BE2C (cell line): ENCODE measurements around the gene KRTAP5-6. TPM values are rescaled to one million over a fixed set of nuclear protein-coding genes. Genes with fewer than 3 reads are reported as not detected.

Experiments used
- DNase-seq: peaks from one replicate; pipeline ENCODE4 v3.0.0-alpha.2; 2020
- H3K27me3 ChIP-seq: fragments of 250-450 bp; sonication (Bioruptor Pico); 2 replicates; pipeline ENCODE4 v1.5.1; 2020; ENCODE audit warnings: mild to moderate bottlenecking
- H3K36me3 ChIP-seq: fragments of 250-450 bp; sonication (Bioruptor Pico); 2 replicates; pipeline ENCODE4 v1.5.1; 2020; ENCODE audit warnings: mild to moderate bottlenecking
- H3K4me1 ChIP-seq: fragments of 250-450 bp; sonication (Bioruptor Pico); 2 replicates; pipeline ENCODE4 v1.5.1; 2020
- H3K4me3 ChIP-seq: 2 replicates; pipeline ENCODE4 v1.5.1; 2011; ENCODE audit warnings: low read depth, low read length
- H3K9me3 ChIP-seq: fragments of 250-450 bp; sonication (Bioruptor Pico); 2 replicates; pipeline ENCODE4 v1.5.1; 2020
- CTCF ChIP-seq: IDR thresholded peaks from 2 replicates; pipeline ENCODE4 v1.5.1; 2012; ENCODE audit warnings: mild to moderate bottlenecking, low read depth, low read length
- polyA plus RNA-seq: library from polyadenylated mRNA; unstranded; fragments of >200 nt; gene quantifications from one replicate; pipeline ENCODE4 v1.2.1, GENCODE V29; 2012; ENCODE audit warnings: low read depth, missing spikeins; ENCODE audit not compliant: insufficient read length, insufficient read depth

The KRTAP5-6 gene
- not detected for polyA plus RNA-seq

DNA sequence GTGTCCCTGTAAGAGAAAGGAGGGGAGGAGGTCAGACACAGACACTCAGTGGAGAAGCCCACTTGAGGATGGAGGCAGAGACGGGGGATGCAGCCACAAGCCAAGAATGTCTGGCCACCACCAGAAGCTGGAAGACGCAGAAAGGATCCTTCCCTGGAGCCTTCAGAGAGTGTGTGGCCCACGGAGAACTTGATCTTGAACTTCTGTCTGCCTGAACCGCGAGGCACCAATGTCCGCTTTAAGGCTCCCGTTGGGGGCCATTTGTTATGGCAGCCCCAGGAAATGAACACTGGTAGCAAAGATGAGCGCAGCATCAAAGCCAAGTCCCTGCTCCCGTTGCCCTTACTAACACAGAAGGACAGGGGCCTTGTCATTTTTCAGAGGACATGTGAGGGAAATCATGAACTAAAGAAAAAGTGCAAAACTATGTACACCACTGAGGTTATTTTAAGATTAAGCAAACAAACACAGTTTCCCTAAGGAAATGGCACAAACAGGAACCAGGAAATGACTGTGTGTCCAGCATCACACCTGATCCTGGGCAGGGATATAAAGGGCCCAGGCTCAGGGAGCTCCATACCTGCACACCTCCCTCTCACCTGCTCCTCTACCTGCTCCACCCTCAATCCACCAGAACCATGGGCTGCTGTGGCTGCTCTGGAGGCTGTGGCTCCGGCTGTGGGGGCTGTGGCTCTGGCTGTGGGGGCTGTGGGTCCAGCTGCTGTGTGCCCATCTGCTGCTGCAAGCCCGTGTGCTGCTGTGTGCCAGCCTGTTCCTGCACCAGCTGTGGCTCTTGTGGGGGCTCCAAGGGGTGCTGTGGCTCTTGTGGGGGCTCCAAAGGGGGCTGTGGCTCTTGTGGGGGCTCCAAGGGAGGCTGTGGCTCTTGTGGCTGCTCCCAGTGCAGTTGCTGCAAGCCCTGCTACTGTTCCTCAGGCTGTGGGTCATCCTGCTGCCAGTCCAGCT, at the start of gene KRTAP5-6:
Gene KRTAP5-6, plus strand, starts transcription at position 588 of the 963 bp plus-strand sequence. Its CDS starts 51 bp downstream, at position 639.
- DNase-seq = no peak
- no peaks in the 10 kb centered on the region for H3K36me3 ChIP-seq
- H3K4me1 ChIP-seq = 0 out of 2 replicates have a peak, but pooled peaks cover 5% of the 10 kb centered on the region
- no peak for TF ChIP-seq CTCF
- H3K4me3 ChIP-seq = no peak within 1 kb of the TSS
- no peaks in the 10 kb centered on the region for H3K9me3 ChIP-seq
- no peaks in the 10 kb centered on the region for H3K27me3 ChIP-seq

GRCh38 chr11:1647901-1648652, 48.9 kb upstream of the KRTAP5-6 start:
- no peaks in the 10 kb centered on the region for H3K27me3 ChIP-seq
- H3K4me3 ChIP-seq = no peak overlapping the region
- no peaks in the 10 kb centered on the region for H3K36me3 ChIP-seq
- DNase-seq = no peak
- no peaks in the 10 kb centered on the region for H3K9me3 ChIP-seq
- TF ChIP-seq CTCF = no peak
- no peaks in the 10 kb centered on the region for H3K4me1 ChIP-seq

- Histone ChIP-seq H3K36me3 (no peaks in the 10 kb centered on the region), H3K27me3 (no peaks in the 10 kb centered on the region), H3K9me3 (no peaks in the 10 kb centered on the region), H3K4me3 (no peak overlapping the region), H3K4me1 (no peaks in the 10 kb centered on the region)
- TF ChIP-seq CTCF = no peak
- DNase-seq = no peak
Observed at GRCh38 chr11:1648653-1649420, 48.2 kb upstream of the KRTAP5-6 start.

- DNase-seq = no peak
- TF ChIP-seq CTCF = no peak
- Histone ChIP-seq H3K36me3 (no peaks in the 10 kb centered on the region), H3K27me3 (no peaks in the 10 kb centered on the region), H3K4me1 (no peaks in the 10 kb centered on the region), H3K4me3 (no peak overlapping the region), H3K9me3 (no peaks in the 10 kb centered on the region)
Observed at GRCh38 chr11:1650034-1650917, 46.7 kb upstream of the KRTAP5-6 start.

DNA sequence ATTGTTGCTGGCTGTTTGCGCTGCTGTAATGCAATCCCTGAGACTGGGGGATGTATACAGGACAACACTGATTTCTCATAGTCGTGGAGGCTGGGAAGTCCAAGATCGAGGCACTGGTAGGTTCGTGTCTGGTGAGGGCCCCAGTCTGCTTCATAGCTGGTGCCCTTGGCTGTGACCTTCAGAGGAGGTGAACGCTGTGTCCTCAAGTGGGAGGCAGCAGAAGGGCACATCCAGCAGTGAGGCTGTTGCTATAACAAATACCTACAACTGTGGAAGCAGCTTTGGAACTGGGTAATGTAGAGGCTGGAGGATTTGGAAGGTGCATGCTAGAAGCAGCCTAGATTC, 46.1 kb upstream of the KRTAP5-6 start:
- Histone ChIP-seq H3K27me3 (no peaks in the 10 kb centered on the region), H3K9me3 (no peaks in the 10 kb centered on the region), H3K4me3 (no peak overlapping the region), H3K36me3 (no peaks in the 10 kb centered on the region), H3K4me1 (no peaks in the 10 kb centered on the region)
- DNase-seq = no peak
- no peak for TF ChIP-seq CTCF
